GM19372 (cell line): ENCODE results near the gene CUL4A.
"Not testable (repeated sequence)": the region's sequence is repeated elsewhere in the genome, so short reads cannot be mapped to it uniquely, and the experiment has no call there.

Experiments
- ATAC-seq: cut with Tn5 transposase; IDR thresholded peaks from one replicate; pipeline ENCODE4 v1.9.1; 2021; ENCODE audit warnings: mild to moderate bottlenecking, low read depth, moderate library complexity; ENCODE audit not compliant: unreplicated experiment

Gene CUL4A

DNA sequence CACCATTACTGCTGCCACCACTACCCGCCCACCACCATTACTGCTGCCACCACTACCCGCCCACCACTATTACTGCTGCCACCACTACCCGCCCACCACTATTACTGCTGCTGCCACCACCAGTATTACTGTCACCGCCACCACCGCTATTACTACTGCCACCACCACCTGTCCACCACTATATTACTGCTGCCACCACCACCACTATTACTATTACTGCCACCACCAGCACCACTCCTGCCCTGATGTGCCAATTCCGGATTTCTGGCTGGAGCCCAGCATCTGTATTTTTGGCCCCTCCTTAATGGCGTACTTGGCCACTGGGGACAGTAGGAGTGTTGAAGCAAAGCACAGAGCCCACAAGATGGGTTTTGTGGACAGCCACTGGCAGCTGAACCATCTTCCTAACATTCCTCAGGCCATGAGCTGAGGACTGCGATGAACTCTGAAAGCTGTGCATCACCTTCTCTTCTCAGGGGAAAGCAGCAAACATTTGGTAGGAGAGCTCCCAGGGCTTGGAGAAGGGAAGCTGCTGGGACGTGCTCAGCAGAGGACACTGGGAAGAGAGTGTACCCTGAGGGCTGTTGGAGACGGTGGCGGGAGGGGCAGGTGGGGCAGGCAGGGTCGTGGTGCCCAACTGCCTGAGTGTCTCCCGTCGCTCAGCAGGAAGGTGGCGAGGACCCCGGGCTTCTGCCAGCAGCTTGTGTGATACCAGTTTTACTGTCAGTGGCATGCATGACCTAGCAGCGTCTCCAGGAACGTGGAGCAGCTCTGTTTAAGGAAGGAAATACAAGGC is 23.0 kb downstream of the CUL4A start:
- no peak for ATAC-seq

DNA sequence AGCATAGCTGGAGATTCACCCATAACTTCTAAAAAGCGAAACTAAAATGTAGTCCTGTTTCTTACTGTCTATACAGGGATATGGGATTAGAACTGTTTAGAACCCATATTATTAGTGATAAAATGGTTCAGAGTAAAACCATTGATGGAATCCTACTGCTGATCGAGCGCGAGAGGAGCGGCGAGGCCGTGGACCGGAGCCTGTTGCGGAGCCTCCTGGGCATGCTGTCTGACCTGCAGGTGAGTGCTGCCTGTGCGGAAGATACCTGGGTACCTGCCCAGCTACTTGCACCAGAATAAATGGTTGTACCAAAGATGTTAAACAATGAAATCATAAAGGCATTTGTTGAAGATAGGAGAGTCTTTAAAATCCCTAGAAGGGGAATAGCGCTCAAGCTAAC is 23.7 kb downstream of the CUL4A start:
- ATAC-seq: no peak

GRCh38 chr13:113238536-113238935 is 29.1 kb downstream of the CUL4A start:
- ATAC-seq: no peak

- no peak for ATAC-seq
Observed at GRCh38 chr13:113239357-113239756, 29.9 kb downstream of the CUL4A start.

- no peak for ATAC-seq
Observed at GRCh38 chr13:113239986-113240385, 30.6 kb downstream of the CUL4A start.

DNA sequence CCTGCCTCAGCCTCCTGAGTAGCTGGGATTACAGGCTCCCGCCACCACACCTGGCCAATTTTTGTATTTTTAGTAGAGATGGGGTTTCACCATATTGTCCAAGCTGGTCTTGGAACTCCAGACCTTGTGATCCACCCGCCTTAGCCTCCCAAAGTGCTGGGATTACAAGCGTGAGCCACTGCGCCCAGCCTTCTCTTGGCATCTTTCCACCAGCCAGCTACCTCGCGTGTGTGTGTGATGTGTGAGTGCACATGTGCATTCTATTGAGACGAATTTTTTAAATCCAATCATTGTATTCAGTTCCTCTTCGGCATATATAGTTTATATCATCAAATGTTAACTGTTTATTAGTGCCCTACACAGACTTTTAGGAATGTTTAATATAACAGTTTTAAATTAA is 32.2 kb downstream of the CUL4A start:
- ATAC-seq: not testable (repeated sequence)

DNA sequence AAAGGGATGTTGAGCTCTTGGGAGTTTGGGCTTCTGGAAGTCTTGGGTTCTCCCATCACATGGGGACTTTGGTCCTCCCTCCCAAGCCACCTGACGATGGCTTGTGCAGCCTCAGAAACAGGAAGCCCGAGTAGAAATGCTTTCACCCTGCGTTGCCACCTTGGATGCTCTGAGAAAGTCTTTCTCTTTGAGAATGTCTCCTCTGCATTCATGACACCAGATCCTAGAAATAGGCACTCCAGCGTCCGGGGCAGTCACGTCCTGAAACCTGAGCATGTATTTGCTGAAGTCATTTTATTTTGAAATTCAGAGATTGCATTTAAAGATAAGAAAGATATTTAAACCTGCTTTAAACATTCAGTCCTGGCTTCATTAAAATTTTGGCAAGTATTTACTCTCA is 34.4 kb downstream of the CUL4A start:
- ATAC-seq: no peak

DNA sequence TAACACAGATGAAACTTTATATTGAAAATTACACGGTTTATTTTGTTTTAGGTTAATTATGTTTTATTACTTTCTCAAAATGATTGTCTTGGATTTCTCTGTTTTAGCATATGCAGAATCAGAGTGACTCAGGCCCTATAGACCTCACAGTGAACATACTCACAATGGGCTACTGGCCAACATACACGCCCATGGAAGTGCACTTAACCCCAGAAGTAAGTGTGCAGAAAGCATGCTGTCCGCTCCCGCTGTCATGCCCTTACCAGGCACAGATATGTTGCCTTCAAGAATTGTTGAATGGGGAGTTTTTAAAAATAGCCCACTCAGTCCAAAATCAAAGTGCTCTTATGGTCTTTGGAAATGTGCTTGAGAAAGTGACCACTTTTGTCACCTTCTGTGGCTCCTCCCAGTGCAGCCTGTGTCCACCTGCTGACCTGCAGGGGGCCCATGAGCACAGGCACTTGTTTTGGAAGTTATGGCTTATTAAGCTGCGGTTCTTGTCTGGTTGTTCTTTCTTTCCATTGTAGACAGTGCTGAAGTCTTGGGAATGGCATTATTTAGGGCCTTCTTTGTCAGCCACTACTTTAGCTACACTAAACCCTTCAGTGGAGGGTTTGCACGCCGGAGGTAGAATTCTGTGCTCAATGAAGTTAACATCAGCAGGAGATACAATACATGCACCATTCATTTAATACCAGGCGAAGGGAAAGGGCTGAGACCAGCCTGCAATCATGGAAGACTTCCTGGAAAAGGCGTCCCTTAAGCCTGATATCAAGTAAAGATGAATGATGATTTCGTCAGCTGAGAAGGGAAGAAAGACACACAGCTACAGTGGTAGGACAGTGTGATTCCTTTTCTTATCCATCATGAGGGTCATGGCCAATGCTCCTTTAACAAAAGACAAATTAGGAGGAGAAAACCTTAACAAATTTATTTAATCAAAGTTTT is 36.7 kb downstream of the CUL4A start:
- ATAC-seq: no peak

DNA sequence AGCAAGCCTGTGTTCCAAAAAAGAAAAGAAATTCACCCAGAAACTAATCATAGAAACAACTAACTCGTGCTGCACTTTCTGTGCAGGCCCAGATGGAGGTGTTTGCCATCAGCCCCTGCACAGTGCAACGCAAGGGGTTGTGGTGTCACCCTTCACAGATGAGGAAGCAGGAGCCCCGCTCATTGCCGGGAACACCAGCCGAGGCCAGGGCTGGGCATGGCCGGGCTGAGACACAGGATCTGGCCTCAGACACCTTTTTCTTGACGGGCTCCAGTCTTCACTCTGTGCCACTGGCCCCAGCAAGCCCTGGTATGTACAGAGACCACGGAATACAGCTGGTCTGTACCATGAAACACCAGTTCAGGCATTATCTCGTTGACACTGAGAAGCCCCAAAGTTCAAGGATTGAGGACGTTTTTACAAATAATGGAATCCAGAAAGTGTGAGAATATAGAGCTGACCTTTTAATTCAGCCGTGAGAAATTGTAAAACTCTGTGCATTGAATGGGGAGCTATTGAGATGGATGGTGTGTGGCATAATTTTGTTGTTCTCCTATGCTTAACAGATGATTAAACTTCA is 43.2 kb downstream of the CUL4A start:
- ATAC-seq: no peak

- ATAC-seq: not testable (repeated sequence)
Observed at GRCh38 chr13:113257908-113258307, 48.5 kb downstream of the CUL4A start.

DNA sequence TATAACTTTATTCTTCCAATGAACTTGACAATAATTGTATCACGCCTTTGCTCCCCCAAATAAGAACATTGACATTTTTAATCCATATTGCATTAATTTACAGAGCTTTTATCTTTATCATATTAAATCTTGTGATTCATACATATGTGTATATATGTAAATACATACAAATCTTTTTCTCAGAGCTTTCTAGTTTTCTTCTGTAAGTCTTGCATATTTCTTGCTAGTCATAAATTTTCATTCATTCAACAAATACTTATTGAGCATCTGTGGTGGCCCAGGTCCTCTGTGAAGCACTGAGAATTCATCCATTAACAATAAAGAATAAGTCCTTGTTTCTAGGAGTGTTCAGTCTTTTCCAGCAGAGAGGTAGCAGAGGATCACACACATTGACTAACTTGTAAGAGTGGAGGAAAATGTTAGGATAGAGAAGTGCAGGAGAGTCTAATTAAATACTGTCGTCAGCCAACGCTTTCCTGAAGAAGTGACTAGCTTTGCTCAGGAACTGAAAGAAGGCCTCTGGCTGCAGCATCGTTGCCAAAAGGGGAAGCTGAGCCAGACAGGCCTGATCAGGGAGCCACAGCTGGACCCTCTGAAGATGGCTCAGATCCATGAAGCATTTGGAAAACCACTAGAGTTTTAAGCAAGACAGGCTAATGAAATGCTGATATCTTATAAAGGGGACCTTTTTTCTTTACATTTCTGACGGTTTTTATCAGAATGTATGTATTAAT is 49.1 kb downstream of the CUL4A start:
- ATAC-seq: no peak

- ATAC-seq: no peak
Observed at GRCh38 chr13:113260996-113261395, 51.6 kb downstream of the CUL4A start.

GRCh38 chr13:113263016-113263415 is 53.6 kb downstream of the CUL4A start:
- ATAC-seq: not testable (repeated sequence)

GRCh38 chr13:113267642-113268405 is 58.4 kb downstream of the CUL4A start:
- ATAC-seq: no peak

GRCh38 chr13:113272031-113272430 is 62.6 kb downstream of the CUL4A start:
- no peak for ATAC-seq

DNA sequence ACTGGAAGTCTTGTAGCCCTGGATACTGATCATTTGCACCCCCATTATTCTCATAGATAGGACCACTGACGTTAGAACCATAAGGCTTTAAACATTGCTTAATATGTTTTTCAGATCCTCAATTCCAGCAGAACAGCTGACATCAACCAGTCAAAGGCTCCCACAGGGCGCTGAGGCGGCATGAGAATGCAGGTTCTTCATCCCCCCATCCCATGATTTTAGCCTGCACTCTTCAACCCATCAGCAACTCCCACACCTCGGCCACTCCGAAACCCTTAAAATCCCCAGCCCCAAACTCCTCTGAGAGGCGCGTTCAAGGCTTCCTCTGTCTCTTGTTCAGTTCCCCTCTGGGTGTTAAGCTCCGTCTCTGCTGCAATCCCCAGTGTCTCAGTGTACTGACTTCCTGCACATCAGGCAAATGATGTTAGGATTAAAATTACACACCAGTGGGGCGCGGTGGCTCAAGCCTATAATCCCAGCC is 63.3 kb downstream of the CUL4A start:
- no peak for ATAC-seq

- ATAC-seq: no peak
Observed at GRCh38 chr13:113273321-113273720, 63.9 kb downstream of the CUL4A start.

DNA sequence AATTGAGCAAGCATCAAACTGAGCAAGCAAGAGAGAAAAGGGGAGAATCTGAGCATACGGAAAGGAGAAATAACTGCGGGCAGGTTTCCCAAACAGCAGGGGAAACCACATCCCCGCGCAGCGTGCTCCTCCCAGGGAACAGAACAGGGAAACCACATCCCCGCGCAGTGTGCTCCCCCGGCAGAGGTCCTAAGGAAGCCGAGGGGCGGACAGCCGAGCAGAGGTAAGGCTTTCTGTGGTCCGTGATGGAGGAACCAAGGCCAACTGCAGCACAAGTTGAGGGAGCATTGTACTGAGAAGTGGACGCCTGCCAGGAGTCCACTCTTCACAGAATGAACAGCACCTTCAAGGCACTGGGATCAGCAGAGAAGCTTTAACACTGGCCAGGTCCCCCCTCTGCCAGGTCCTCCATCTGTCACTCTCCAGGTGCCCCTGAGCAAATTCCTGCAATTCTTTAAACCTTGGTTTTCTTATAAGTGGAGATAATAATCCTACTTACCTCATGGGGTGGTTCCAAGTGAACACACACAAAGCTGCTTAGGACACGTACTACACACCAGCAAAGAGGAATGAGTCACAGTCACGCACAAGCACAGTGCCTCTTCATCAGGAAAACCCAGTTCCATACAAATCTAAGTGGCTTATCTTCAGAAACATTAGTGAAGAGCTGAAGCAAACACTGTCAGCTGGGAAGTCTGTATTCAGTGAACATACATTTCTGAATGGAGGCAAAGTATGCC is 64.6 kb downstream of the CUL4A start:
- ATAC-seq: no peak

DNA sequence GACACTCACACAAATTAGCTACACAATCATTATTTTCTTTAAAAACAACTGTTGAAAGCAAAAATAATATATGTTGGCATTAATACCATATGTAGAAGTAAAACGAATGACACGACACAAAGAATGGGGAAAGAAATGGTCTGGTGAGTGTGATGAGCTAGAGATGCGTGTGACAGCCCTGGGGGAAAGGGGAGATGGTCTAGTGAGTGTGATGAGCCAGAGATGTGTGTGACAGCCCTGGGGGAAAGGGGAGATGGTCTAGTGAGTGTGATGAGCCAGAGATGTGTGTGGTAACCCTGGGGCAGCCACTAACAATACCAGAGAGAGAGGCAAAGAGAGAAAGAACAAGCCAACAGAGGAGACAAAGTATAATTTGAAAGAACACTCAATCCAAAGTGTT is 65.3 kb downstream of the CUL4A start:
- no peak for ATAC-seq
